Breast epithelium (tissue), 4 donors: ENCODE results near the gene CHD3. TPM values are rescaled to one million over a fixed set of nuclear protein-coding genes. Genes with fewer than 3 reads are reported as not detected.

ENCODE experiments used
- DNase-seq, 2 donors: peaks; one replicate each; pipeline ENCODE4 v3.0.0-alpha.2; 2019; ENCODE audit warnings: low spot score in 2 of 2
- H3K27ac ChIP-seq, 2 donors: fragments of 200-600 bp; sonication (generic) in 1 of 2; one replicate each; pipeline ENCODE4 v1.5.1; 2016 to 2019; ENCODE audit warnings: mild to moderate bottlenecking in 1 of 2
- H3K27me3 ChIP-seq, 2 donors: fragments of 200-600 bp; sonication (generic) in 1 of 2; one replicate each; pipeline versions ENCODE4 v1.5.1 to v1.6.0; 2017 to 2019; ENCODE audit warnings: control low read depth in 1 of 2, mild to moderate bottlenecking in 1 of 2
- H3K36me3 ChIP-seq: fragments of 200-600 bp; one replicate; pipeline ENCODE4 v1.5.1; 2019
- H3K4me1 ChIP-seq, 2 donors: fragments of 200-600 bp; sonication (generic); one replicate each; pipeline ENCODE4 v1.5.1; 2016 to 2019; ENCODE audit warnings: control low read depth in 1 of 2
- H3K4me3 ChIP-seq, 3 donors: fragments of 200-600 bp; sonication (generic); 1 replicate in 2 of 3; 2 replicates in 1 of 3; pipeline ENCODE4 v1.5.1; 2016 to 2019; ENCODE audit warnings: mild to moderate bottlenecking in 3 of 3, moderate library complexity in 2 of 3
- H3K9me3 ChIP-seq, 2 donors: fragments of 200-600 bp; sonication (generic) in 1 of 2; one replicate each; pipeline ENCODE4 v1.5.1; 2016 to 2019; ENCODE audit warnings: control low read depth in 1 of 2
- CTCF ChIP-seq, 3 donors: fragments of 450-650 bp; IDR thresholded peaks; one replicate each; pipeline ENCODE4 v1.5.1; 2016 to 2017; ENCODE audit warnings: antibody characterized with exemption in 3 of 3, mild to moderate bottlenecking in 3 of 3, moderate library complexity in 3 of 3
- POLR2A ChIP-seq: fragments of 450-650 bp; IDR thresholded peaks from one replicate; pipeline ENCODE4 v1.6.1; 2016; ENCODE audit warnings: antibody characterized with exemption, mild to moderate bottlenecking, moderate library complexity
- POLR2AphosphoS5 ChIP-seq, 3 donors: sonication (generic); formaldehyde crosslinking; IDR thresholded peaks; one replicate each; pipeline ENCODE4 v1.6.1; 2017; ENCODE audit warnings: antibody characterized with exemption in 3 of 3
- intact Hi-C: fragments of 100-400 bp; cut with DNase I; formaldehyde crosslinking; loops from one replicate; pipeline ENCODE4 v1.15.1; 2023; ENCODE audit warnings: low total_unique reads
- total RNA-seq, 3 donors: library from RNA; depleted of rRNA; stranded (reverse); fragments of >200 nt; gene quantifications; one replicate each; pipeline ENCODE4 v1.1.0, GENCODE V29; 2016

Gene CHD3
- total RNA-seq, 3 donors from 2014 or later = 47.5 to 99.0 (median 90.0) TPM

- peak overlapping the region; percentile 40 to 95 for H3K27ac ChIP-seq
- peak overlapping the region in 1 of 3 donors; percentile 93 for H3K4me3 ChIP-seq
- no peak for TF ChIP-seq POLR2AphosphoS5 (IDR thresholded peaks at IDR 0.05)
- intact Hi-C loops = no loop called here
- no peak for DNase-seq
- no peaks in the 10 kb centered on the region for H3K4me1 ChIP-seq
- no peaks in the 10 kb centered on the region for H3K36me3 ChIP-seq
- H3K27me3 ChIP-seq = no peaks in the 10 kb centered on the region
- no peaks in the 10 kb centered on the region for H3K9me3 ChIP-seq
These were observed 6.0 kb upstream of the CHD3 start for GRCh38 chr17:7882629-7883028.

- intact Hi-C loops = no loop called here
- Histone ChIP-seq H3K4me3 (peak overlapping the region; percentile 86 to 93 (median 89)), H3K36me3 (no peaks in the 10 kb centered on the region), H3K9me3 (no peaks in the 10 kb centered on the region), H3K4me1 (peaks cover 7 to 11% of the 10 kb centered on the region in 2 donors), H3K27ac (peak overlapping the region; percentile 95 to 99), H3K27me3 (no peaks in the 10 kb centered on the region)
- TF ChIP-seq POLR2AphosphoS5 (IDR thresholded peaks at IDR 0.05) (no peak), POLR2A (no peak), CTCF (IDR thresholded peaks at IDR 0.05) (no peak)
- no peak for DNase-seq
These were observed 4.7 kb upstream of the CHD3 start for GRCh38 chr17:7883781-7884386.

- peaks cover 9 to 13% of the 10 kb centered on the region in 2 donors for H3K4me1 ChIP-seq
- H3K36me3 ChIP-seq = no peaks in the 10 kb centered on the region
- peak overlapping the region; percentile 95 to 99 for H3K27ac ChIP-seq
- H3K27me3 ChIP-seq = no peaks in the 10 kb centered on the region
- no peak for DNase-seq
- TF ChIP-seq CTCF (IDR thresholded peaks at IDR 0.05) (no peak), POLR2AphosphoS5 (IDR thresholded peaks at IDR 0.05) (no peak), POLR2A (no peak)
- peak overlapping the region; percentile 86 to 93 (median 89) for H3K4me3 ChIP-seq
- intact Hi-C loops = no loop called here
- H3K9me3 ChIP-seq = no peaks in the 10 kb centered on the region
These were observed 3.8 kb upstream of the CHD3 start for GRCh38 chr17:7884581-7885366.

- Histone ChIP-seq H3K4me1 (peaks cover 12 to 13% of the 10 kb centered on the region in 2 donors), H3K36me3 (no peaks in the 10 kb centered on the region), H3K27ac (peak overlapping the region; percentile 95 to 99), H3K4me3 (peak overlapping the region; percentile 86 to 93 (median 89)), H3K27me3 (no peaks in the 10 kb centered on the region), H3K9me3 (no peaks in the 10 kb centered on the region)
- intact Hi-C loops = no loop called here
- DNase-seq = peak; percentile 45 to 56
- TF ChIP-seq POLR2AphosphoS5 (IDR thresholded peaks at IDR 0.05) (peak in 2 of 3 donors; percentile 30 to 55), POLR2A (no peak)
These were observed 3.0 kb upstream of the CHD3 start for GRCh38 chr17:7885367-7886226.

GRCh38 chr17:7886227-7887037, 2.2 kb upstream of the CHD3 start:
- peak in 1 of 2 donors; percentile 36 for DNase-seq
- Histone ChIP-seq H3K27ac (peak overlapping the region; percentile 95 to 99), H3K36me3 (no peaks in the 10 kb centered on the region), H3K9me3 (no peaks in the 10 kb centered on the region), H3K27me3 (no peaks in the 10 kb centered on the region), H3K4me3 (peak overlapping the region; percentile 86 to 93 (median 89)), H3K4me1 (peaks cover 12 to 13% of the 10 kb centered on the region in 2 donors)
- intact Hi-C loops = no loop called here
- TF ChIP-seq POLR2A (no peak), POLR2AphosphoS5 (IDR thresholded peaks at IDR 0.05) (no peak), CTCF (IDR thresholded peaks at IDR 0.05) (no peak)
